ENCODE results near the gene ADGRB2.

DNA sequence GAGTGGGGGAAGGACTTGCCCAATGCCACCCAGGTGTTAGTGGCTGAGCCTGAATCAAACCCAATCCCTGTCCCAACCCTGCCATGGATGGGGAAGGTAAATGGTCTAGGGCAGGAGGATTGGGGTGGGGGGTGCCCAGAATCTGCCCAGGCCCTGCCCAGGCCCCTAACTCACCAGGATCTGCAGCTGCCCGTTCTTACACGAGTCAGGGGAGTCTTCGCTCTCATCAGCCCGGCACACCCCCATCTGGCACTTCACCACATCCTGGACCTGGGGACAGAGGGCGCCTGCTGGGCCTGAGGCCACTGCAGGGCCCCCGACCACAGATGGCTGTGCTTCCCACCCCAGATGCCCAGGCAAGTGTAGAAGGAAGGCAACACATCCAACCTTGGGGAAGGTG, 31.8 kb downstream of the ADGRB2 start:
- TF ChIP-seq, protein P1, sequence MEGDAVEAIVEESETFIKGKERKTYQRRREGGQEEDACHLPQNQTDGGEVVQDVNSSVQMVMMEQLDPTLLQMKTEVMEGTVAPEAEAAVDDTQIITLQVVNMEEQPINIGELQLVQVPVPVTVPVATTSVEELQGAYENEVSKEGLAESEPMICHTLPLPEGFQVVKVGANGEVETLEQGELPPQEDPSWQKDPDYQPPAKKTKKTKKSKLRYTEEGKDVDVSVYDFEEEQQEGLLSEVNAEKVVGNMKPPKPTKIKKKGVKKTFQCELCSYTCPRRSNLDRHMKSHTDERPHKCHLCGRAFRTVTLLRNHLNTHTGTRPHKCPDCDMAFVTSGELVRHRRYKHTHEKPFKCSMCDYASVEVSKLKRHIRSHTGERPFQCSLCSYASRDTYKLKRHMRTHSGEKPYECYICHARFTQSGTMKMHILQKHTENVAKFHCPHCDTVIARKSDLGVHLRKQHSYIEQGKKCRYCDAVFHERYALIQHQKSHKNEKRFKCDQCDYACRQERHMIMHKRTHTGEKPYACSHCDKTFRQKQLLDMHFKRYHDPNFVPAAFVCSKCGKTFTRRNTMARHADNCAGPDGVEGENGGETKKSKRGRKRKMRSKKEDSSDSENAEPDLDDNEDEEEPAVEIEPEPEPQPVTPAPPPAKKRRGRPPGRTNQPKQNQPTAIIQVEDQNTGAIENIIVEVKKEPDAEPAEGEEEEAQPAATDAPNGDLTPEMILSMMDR (conservative IDR thresholded peaks at IDR 0.05): no peak
- no peak for TF ChIP-seq EZH2 (IDR thresholded peaks at IDR 0.05; ENCODE audit: low read depth)
